Lower leg skin (tissue), 3 donors: ENCODE data around the gene RTN4RL1.

Source experiments
- CTCF ChIP-seq, 3 donors: fragments of 450-650 bp; IDR thresholded peaks; one replicate each; pipeline ENCODE4 v1.5.1; 2016; ENCODE audit warnings: antibody characterized with exemption in 3 of 3, mild to moderate bottlenecking in 3 of 3, moderate library complexity in 2 of 3
- POLR2A ChIP-seq, 2 donors: fragments of 450-650 bp; IDR thresholded peaks; one replicate each; pipeline ENCODE4 v1.6.1; 2016 to 2017; ENCODE audit warnings: antibody characterized with exemption in 2 of 2, mild to moderate bottlenecking in 1 of 2, moderate library complexity in 1 of 2

GRCh38 chr17:1899403-1900000, 125.6 kb downstream of the RTN4RL1 start:
- TF ChIP-seq CTCF (IDR thresholded peaks at IDR 0.05) (no peak), POLR2A (IDR thresholded peaks at IDR 0.05) (no peak)
